ENCODE results near the gene TTL.
A peak's percentile ranks its signal among the peaks of the same experiment; 100 is the strongest.

TTL gene

DNA sequence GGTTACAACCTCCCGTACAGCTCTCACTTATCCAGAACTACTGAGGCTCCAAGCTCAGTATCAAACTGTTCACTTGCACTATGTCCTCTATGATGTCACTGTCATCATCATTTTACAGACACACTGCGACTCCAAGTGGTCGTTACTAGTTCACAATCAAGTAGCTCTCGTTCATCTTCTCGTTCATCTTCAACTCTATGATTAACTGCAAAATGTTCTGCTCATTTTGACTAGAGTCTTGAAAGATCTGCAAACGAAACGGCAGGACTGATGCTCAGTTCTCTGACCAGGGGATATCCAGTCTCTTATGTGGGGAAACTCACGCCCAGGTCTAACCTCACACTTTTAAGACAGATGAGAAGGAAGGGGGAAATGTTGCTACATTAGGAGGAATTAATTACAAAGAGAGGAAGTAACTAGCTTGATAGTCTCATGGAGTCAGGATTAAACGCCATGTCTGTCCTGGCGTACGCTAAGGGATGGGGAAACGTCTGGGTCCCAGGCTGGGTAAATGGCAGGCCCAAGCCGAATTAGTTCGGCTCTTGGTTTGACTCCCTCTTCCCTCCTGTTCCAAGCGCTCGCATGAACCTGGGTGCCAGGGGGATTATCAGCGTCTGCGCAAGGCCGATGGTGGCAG is 101.7 kb downstream of the TTL start:
- no peak for DNase-seq (ENCODE audit: low read depth)

DNA sequence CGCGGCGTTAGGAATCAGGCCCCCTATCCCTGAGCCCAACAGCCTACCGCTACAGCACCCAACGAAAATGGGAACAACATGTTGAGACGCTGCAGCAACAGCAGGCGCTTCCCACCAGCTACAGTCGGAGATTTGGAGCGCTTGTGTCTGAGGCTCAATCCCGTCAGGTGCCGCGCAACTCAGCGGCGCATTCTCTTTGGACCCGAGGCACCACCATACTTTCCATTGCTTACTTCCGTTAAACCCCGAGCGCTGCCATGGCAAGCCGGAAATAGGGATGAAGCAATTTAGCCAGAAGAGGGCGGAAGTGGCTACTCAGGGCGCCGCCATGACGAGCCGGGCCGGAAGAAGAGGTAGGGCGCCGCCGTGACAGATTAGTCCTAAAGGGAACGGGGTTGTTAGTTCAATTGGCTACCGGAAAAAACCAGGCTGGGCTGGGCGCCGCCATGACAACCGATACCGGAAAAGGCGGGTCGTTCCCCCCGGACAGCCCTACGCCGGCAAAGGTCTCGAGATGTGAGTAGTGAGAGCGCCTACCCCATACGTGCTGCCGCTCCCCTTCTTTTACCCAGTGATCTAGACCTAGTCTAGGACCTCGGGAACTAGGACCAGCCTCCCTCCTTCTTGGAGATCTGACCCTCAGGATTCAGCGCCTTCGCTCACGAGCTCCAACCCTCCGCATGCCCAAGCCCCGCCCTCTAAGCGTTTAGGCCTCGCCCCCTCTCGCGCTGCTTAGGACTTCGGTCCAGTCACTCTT is 102.4 kb downstream of the TTL start, which contains the start of gene CHCHD5:
Gene CHCHD5, plus strand, starts transcription at position 476 of the 757 bp plus-strand sequence. Its CDS starts 39 bp downstream, at position 515.
- DNase-seq (ENCODE audit: low read depth), result peak; percentile 97

- no peak for DNase-seq (ENCODE audit: low read depth)
Observed at GRCh38 chr2:112584891-112585250, 102.9 kb downstream of the TTL start.

DNA sequence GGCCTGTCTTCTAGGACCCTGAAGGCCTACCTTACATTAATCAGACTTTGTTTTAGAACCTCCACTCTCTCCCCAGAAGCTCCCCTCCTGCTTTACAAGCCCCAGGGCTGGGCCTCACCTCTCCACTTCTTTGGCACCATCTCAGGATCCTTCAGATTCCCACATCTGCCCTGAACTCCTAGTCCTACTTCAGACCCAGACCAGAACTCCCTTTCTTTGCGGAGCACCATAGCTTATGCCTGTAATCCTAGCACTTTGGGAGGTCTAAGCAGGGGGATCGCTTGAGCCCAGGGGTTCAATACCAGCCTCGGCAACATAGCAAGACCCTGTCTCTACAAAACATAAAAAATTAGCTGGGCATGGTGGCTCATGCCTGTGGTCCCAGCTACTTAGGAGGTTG is 103.4 kb downstream of the TTL start:
- DNase-seq (ENCODE audit: low read depth), result no peak

DNA sequence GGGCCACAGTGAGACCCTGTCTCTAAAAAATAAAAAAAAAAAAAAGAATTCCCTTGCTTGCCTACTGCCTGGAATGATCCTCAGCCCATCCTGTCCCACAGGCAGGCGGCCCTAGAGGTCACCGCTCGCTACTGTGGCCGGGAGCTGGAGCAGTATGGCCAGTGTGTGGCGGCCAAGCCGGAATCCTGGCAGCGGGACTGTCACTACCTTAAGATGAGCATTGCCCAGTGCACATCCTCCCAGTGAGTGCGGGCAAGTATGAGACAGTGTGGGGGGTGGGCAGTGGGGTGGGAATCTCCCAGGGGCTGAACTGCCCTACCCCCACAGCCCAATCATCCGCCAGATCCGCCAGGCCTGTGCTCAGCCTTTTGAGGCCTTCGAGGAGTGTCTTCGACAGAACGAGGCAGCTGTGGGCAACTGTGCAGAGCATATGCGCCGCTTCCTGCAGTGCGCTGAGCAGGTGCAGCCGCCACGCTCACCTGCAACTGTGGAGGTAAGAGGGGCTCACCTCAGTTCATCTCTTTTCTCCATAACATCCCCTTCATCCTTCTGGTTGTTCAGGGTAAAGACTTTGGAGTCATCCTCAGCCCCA is 104.0 kb downstream of the TTL start:
- DNase-seq (ENCODE audit: low read depth), result no peak

DNA sequence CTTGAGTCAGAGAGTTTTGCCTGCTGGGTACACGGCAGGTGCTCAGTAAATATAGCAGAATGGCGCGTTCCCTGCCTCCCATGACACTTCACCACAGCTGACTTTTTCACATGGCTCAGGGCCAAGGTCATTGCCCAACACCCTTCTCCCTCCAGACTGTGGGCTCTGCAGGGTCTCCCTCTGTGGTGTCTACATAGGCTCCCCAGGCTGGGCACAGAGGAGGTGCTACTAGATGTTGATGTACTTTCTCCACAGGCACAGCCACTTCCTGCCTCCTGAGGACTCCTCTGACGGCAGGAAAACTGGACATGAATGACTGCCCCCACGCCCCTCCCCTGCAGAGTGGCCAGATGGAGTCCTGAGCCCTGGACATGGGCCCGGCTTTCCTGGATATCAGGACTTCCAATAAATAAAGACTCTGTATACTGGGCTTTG is 106.7 kb downstream of the TTL start:
- no peak for DNase-seq (ENCODE audit: low read depth)

Data from ELR (cell line).